ENCODE measurements around the gene ADORA2A. TPM values are rescaled to one million over a fixed set of nuclear protein-coding genes. Genes with fewer than 3 reads are reported as not detected.

ADORA2A gene
- total RNA-seq, 1 donor from 2014 or later, result 3.5 TPM

GRCh38 chr22:24402460-24403192, 24.8 kb upstream of the ADORA2A start:
- H3K27me3 Mint-ChIP-seq (ENCODE audit: unreplicated experiment), result no peaks in the 10 kb centered on the region
- H3K36me3 Mint-ChIP-seq (ENCODE audit: unreplicated experiment), result peaks cover 29% of the 10 kb centered on the region
- peak; percentile 72 for DNase-seq (ENCODE audit: extremely low spot score, unreplicated experiment)
- TF ChIP-seq CTCF (IDR thresholded peaks at IDR 0.05), result no peak
- H3K9me3 Mint-ChIP-seq (ENCODE audit: unreplicated experiment), result no peaks in the 10 kb centered on the region
- H3K4me1 Mint-ChIP-seq (ENCODE audit: unreplicated experiment), result peaks cover 42% of the 10 kb centered on the region
- no peak overlapping the region for H3K4me3 Mint-ChIP-seq (ENCODE audit: unreplicated experiment)
- peak overlapping the region; percentile 79 for H3K27ac Mint-ChIP-seq (ENCODE audit: unreplicated experiment)

GRCh38 chr22:24403346-24403745, 24.1 kb upstream of the ADORA2A start:
- no peak for TF ChIP-seq CTCF (IDR thresholded peaks at IDR 0.05)
- H3K4me1 Mint-ChIP-seq (ENCODE audit: unreplicated experiment), result peaks cover 49% of the 10 kb centered on the region
- no peaks in the 10 kb centered on the region for H3K9me3 Mint-ChIP-seq (ENCODE audit: unreplicated experiment)
- H3K27ac Mint-ChIP-seq (ENCODE audit: unreplicated experiment), result peak overlapping the region; percentile 79
- H3K36me3 Mint-ChIP-seq (ENCODE audit: unreplicated experiment), result peaks cover 24% of the 10 kb centered on the region
- H3K27me3 Mint-ChIP-seq (ENCODE audit: unreplicated experiment), result no peaks in the 10 kb centered on the region
- H3K4me3 Mint-ChIP-seq (ENCODE audit: unreplicated experiment), result no peak overlapping the region
- no peak for DNase-seq (ENCODE audit: extremely low spot score, unreplicated experiment)

GRCh38 chr22:24404561-24405275, 22.7 kb upstream of the ADORA2A start:
- Mint-ChIP-seq H3K4me3 (ENCODE audit: unreplicated experiment) (no peak overlapping the region), H3K27ac (ENCODE audit: unreplicated experiment) (no peak overlapping the region), H3K9me3 (ENCODE audit: unreplicated experiment) (no peaks in the 10 kb centered on the region), H3K36me3 (ENCODE audit: unreplicated experiment) (peaks cover 18% of the 10 kb centered on the region), H3K4me1 (ENCODE audit: unreplicated experiment) (peaks cover 59% of the 10 kb centered on the region), H3K27me3 (ENCODE audit: unreplicated experiment) (no peaks in the 10 kb centered on the region)
- DNase-seq (ENCODE audit: extremely low spot score, unreplicated experiment), result no peak
- no peak for TF ChIP-seq CTCF (IDR thresholded peaks at IDR 0.05)

DNA sequence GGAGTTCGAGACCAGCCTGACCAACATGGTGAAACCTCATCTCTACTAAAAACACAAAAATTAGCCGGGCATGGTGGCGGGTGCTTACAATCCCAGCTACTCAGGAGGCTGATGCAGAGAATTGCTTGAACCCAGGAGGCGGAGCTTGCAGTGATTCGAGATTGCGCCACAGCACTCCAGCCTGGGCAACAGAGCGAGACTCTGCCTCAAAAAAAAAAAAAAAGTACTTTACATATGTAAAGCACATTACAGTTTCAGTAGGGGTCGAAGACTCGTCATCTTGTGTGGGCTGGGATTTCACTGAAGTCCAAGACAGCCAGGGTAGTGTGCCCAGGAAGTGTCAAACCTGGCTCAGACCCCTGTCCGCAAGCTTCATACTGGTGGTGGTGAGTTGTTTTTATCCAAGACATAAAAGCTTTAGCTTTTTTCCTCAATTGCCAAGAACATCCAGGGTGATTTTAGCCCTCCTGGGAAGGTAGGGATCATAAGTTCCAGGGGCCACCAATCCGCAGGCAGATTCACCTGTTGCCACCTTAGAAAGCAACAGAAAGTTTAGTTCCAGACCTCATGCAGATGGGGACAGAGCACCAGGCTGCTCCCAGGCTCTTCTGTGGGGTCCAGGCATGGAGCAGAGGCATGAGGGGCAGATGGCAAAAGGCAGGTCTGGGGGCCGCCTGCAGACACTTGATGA, 21.6 kb upstream of the ADORA2A start:
- peaks cover 65% of the 10 kb centered on the region for H3K4me1 Mint-ChIP-seq (ENCODE audit: unreplicated experiment)
- H3K27ac Mint-ChIP-seq (ENCODE audit: unreplicated experiment), result no peak overlapping the region
- H3K27me3 Mint-ChIP-seq (ENCODE audit: unreplicated experiment), result no peaks in the 10 kb centered on the region
- H3K9me3 Mint-ChIP-seq (ENCODE audit: unreplicated experiment), result no peaks in the 10 kb centered on the region
- no peak overlapping the region for H3K4me3 Mint-ChIP-seq (ENCODE audit: unreplicated experiment)
- peaks cover 21% of the 10 kb centered on the region for H3K36me3 Mint-ChIP-seq (ENCODE audit: unreplicated experiment)
- no peak for TF ChIP-seq CTCF (IDR thresholded peaks at IDR 0.05)
- DNase-seq (ENCODE audit: extremely low spot score, unreplicated experiment), result no peak

Data from osteocyte (in vitro differentiated cells).